ENCODE data around the gene TFAP2C. TPM values are rescaled to one million over a fixed set of nuclear protein-coding genes. Genes with fewer than 3 reads are reported as not detected.

The TFAP2C gene
- not detected in 2 replicates for total RNA-seq

GRCh38 chr20:56628873-56629463, at the start of gene TFAP2C:
Gene TFAP2C, plus strand, starts transcription at chr20:56629306. Its CDS starts 239 bp downstream, at chr20:56629545.
- no peak for DNase-seq (ENCODE audit: low read depth, low spot score)

GRCh38 chr20:56580226-56580625, 48.9 kb upstream of the TFAP2C start:
- DNase-seq (ENCODE audit: low read depth, low spot score), result no peak

- no peak for DNase-seq (ENCODE audit: low read depth, low spot score)
Observed at GRCh38 chr20:56581701-56582100, 47.4 kb upstream of the TFAP2C start.

GRCh38 chr20:56582542-56582941, 46.6 kb upstream of the TFAP2C start:
- DNase-seq (ENCODE audit: low read depth, low spot score), result no peak

- DNase-seq (ENCODE audit: low read depth, low spot score), result no peak
Observed at GRCh38 chr20:56584916-56585315, 44.2 kb upstream of the TFAP2C start.

- DNase-seq (ENCODE audit: low read depth, low spot score), result no peak
Observed at GRCh38 chr20:56587307-56588041, 41.6 kb upstream of the TFAP2C start.

- DNase-seq (ENCODE audit: low read depth, low spot score), result no peak
Observed at GRCh38 chr20:56588996-56589395, 40.1 kb upstream of the TFAP2C start.

- DNase-seq (ENCODE audit: low read depth, low spot score), result no peak
Observed at GRCh38 chr20:56589633-56590032, 39.5 kb upstream of the TFAP2C start.

- no peak for DNase-seq (ENCODE audit: low read depth, low spot score)
Observed at GRCh38 chr20:56590888-56591287, 38.2 kb upstream of the TFAP2C start.

GRCh38 chr20:56592211-56592610, 36.9 kb upstream of the TFAP2C start:
- no peak for DNase-seq (ENCODE audit: low read depth, low spot score)

- DNase-seq (ENCODE audit: low read depth, low spot score), result no peak
Observed at GRCh38 chr20:56592817-56593216, 36.3 kb upstream of the TFAP2C start.

- DNase-seq (ENCODE audit: low read depth, low spot score), result no peak
Observed at GRCh38 chr20:56595746-56596475, 33.2 kb upstream of the TFAP2C start.

GRCh38 chr20:56601166-56601565, 27.9 kb upstream of the TFAP2C start:
- no peak for DNase-seq (ENCODE audit: low read depth, low spot score)

GRCh38 chr20:56604673-56605072, 24.4 kb upstream of the TFAP2C start:
- no peak for DNase-seq (ENCODE audit: low read depth, low spot score)

GRCh38 chr20:56605261-56605996, 23.7 kb upstream of the TFAP2C start:
- no peak for DNase-seq (ENCODE audit: low read depth, low spot score)

GRCh38 chr20:56606174-56606945, 22.7 kb upstream of the TFAP2C start:
- no peak for DNase-seq (ENCODE audit: low read depth, low spot score)

GRCh38 chr20:56607061-56607704, 21.9 kb upstream of the TFAP2C start:
- DNase-seq (ENCODE audit: low read depth, low spot score), result no peak

GRCh38 chr20:56608376-56608775, 20.7 kb upstream of the TFAP2C start:
- no peak for DNase-seq (ENCODE audit: low read depth, low spot score)

- DNase-seq (ENCODE audit: low read depth, low spot score), result no peak
Observed at GRCh38 chr20:56609321-56609720, 19.8 kb upstream of the TFAP2C start.

GRCh38 chr20:56610098-56610497, 19.0 kb upstream of the TFAP2C start:
- DNase-seq (ENCODE audit: low read depth, low spot score), result no peak

- DNase-seq (ENCODE audit: low read depth, low spot score), result no peak
Observed at GRCh38 chr20:56614196-56614595, 14.9 kb upstream of the TFAP2C start.

Measured in pulmonary artery endothelial cell (primary cell).